ENCODE results near the gene HERC4. TPM values are rescaled to one million over a fixed set of nuclear protein-coding genes. Genes with fewer than 3 reads are reported as not detected.

Gene HERC4
- total RNA-seq, 1 experiment from 2014 or later = 16.2 TPM

DNA sequence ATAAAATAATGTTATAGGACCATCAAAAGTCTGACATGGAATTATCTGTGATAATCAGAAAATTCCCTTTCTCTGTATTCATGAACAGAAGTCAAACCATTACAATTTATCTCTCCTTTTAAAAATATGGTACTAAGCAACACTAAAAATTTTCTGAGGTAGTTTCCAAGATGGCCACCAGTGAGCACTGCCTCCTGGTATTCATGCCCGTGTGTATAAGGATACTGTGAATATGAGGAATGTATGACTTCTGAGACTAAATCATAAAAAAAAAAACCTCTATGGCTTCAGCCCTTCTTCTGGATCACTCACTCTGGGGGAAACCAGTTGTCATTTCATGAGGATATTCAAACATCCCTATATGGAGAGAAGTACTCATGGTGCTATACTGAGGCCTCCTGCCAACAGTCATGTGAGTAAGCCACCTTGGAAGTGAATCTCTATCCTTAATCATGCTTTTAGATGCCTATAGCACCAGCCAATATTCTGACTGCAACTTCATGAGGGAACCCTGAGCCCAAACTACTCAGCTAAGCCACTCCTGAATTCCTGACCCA is 149.6 kb downstream of the HERC4 start:
- no peaks in the 10 kb centered on the region for H3K36me3 ChIP-seq (replicated peaks; ENCODE audit: control insufficient read depth, insufficient read depth, low read length)

DNA sequence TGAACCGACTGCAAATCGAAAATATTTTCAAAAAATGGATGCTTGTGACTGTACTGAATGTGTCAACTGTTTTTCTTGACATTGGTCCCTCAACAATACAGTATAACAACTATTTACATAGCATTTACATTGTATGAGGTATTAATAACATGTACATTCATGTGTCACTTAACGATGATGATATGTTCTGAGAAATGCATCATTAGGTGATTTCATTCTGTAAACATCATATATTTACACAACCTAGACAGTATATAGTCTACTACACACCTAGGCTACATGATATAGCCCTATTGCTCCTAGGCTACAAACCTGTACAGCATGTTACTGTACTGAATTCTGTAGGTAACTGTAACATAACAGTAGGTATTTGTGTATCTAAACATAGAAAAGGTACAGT is 150.9 kb downstream of the HERC4 start:
- Histone ChIP-seq H3K4me3 (ENCODE audit: insufficient read depth, low read depth, low read length) (no peak overlapping the region), H3K27me3 (ENCODE audit: control insufficient read depth, insufficient read depth, low read length) (no peaks in the 10 kb centered on the region), H3K36me3 (replicated peaks; ENCODE audit: control insufficient read depth, insufficient read depth, low read length) (no peaks in the 10 kb centered on the region)
- DNase-seq = no peak

More for the DNA sequence above, 149.6 kb downstream of the HERC4 start:
- no peak overlapping the region for H3K4me3 ChIP-seq (ENCODE audit: insufficient read depth, low read depth, low read length)
- DNase-seq = no peak
- no peaks in the 10 kb centered on the region for H3K27me3 ChIP-seq (ENCODE audit: control insufficient read depth, insufficient read depth, low read length)

GRCh38 chr10:67923551-67923950 is 151.5 kb downstream of the HERC4 start:
- Histone ChIP-seq H3K4me3 (ENCODE audit: insufficient read depth, low read depth, low read length) (no peak overlapping the region), H3K36me3 (replicated peaks; ENCODE audit: control insufficient read depth, insufficient read depth, low read length) (peaks cover 2% of the 10 kb centered on the region), H3K27me3 (ENCODE audit: control insufficient read depth, insufficient read depth, low read length) (no peaks in the 10 kb centered on the region)
- no peak for DNase-seq

DNA sequence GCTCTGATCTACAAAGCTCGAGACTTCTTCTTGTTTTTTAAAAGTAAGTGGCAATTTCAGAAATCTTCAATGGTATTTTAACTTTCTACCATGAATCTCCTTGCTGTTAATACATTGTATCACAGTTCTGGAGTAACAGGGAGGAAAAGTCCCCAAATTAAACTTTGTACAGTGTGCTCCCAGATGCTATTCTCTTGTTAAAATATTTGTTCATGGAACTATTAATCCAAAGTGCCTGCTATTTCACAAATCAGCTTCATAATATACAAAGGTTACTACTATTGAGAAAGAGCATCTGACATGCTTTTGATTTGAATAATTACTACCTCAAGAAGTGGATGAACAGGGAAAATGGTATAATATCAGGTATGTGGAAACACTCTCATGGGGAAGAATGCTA is 154.0 kb downstream of the HERC4 start:
- DNase-seq = no peak
- Histone ChIP-seq H3K4me3 (ENCODE audit: insufficient read depth, low read depth, low read length) (no peak overlapping the region), H3K36me3 (replicated peaks; ENCODE audit: control insufficient read depth, insufficient read depth, low read length) (peaks cover 7% of the 10 kb centered on the region), H3K27me3 (ENCODE audit: control insufficient read depth, insufficient read depth, low read length) (no peaks in the 10 kb centered on the region)

- H3K27me3 ChIP-seq (ENCODE audit: control insufficient read depth, insufficient read depth, low read length) = no peaks in the 10 kb centered on the region
- DNase-seq = no peak
- H3K4me3 ChIP-seq (ENCODE audit: insufficient read depth, low read depth, low read length) = no peak overlapping the region
- peaks cover 18% of the 10 kb centered on the region for H3K36me3 ChIP-seq (replicated peaks; ENCODE audit: control insufficient read depth, insufficient read depth, low read length)
Observed at GRCh38 chr10:67917679-67918078, 157.4 kb downstream of the HERC4 start.

GRCh38 chr10:67917169-67917568 is 157.9 kb downstream of the HERC4 start:
- peaks cover 21% of the 10 kb centered on the region for H3K36me3 ChIP-seq (replicated peaks; ENCODE audit: control insufficient read depth, insufficient read depth, low read length)

DNA sequence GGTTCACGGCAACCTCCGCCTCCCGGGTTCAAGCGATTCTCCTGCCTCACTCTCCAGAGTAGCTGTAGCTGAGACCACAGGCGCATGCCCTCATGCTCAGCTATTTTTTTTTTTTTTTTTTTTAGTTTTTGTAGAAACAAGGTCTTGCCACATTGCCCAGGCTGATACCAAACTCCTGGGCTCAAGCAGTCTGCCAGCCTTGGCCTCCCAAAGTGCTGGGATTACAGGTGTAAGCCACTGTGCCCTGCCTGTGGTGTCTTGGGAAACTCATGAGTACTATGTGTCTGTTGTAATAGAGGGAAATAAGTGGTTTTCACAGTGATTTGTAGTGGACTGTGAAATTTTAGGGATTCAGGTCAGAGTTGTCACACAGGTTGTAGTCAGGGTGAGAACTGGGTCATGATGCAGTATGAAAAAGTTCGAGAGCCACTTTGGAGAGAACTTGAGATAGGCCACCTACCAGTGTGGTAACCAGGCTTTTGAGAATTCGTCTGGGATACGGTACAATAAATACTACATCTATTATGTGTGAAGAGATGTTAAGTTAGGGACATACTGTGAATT is 160.2 kb downstream of the HERC4 start:
- Histone ChIP-seq H3K4me3 (ENCODE audit: insufficient read depth, low read depth, low read length) (no peak overlapping the region), H3K36me3 (replicated peaks; ENCODE audit: control insufficient read depth, insufficient read depth, low read length) (peaks cover 27% of the 10 kb centered on the region), H3K27me3 (ENCODE audit: control insufficient read depth, insufficient read depth, low read length) (no peaks in the 10 kb centered on the region)
- DNase-seq = no peak

More at GRCh38 chr10:67917169-67917568, 157.9 kb downstream of the HERC4 start:
- no peaks in the 10 kb centered on the region for H3K27me3 ChIP-seq (ENCODE audit: control insufficient read depth, insufficient read depth, low read length)
- H3K4me3 ChIP-seq (ENCODE audit: insufficient read depth, low read depth, low read length) = no peak overlapping the region
- no peak for DNase-seq

- no peak for DNase-seq
- Histone ChIP-seq H3K27me3 (ENCODE audit: control insufficient read depth, insufficient read depth, low read length) (no peaks in the 10 kb centered on the region), H3K36me3 (replicated peaks; ENCODE audit: control insufficient read depth, insufficient read depth, low read length) (peaks cover 35% of the 10 kb centered on the region)
Observed at GRCh38 chr10:67912331-67912946, 162.6 kb downstream of the HERC4 start.

DNA sequence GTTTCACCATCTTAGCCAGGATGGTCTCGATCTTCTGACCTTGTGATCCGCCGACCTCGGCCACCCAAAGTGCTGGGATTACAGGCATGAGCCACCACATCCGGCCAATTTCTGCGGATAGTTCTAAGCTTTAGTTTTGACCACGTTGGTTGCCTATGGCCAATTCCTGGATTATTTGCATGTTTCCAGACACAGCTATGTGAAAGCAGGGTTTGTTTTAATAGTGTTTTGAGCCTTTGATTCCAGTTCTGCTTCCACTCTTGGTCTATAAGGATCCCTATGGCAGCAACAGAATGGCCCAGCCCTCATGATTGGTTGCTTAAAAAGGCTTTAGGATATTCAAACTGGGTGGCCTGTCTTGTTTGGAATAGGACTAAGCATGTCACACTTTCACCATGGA is 171.5 kb downstream of the HERC4 start:
- H3K4me3 ChIP-seq (ENCODE audit: insufficient read depth, low read depth, low read length) = no peak overlapping the region
- peaks cover 22% of the 10 kb centered on the region for H3K36me3 ChIP-seq (replicated peaks; ENCODE audit: control insufficient read depth, insufficient read depth, low read length)
- H3K27me3 ChIP-seq (ENCODE audit: control insufficient read depth, insufficient read depth, low read length) = no peaks in the 10 kb centered on the region
- no peak for DNase-seq

More at GRCh38 chr10:67912331-67912946, 162.6 kb downstream of the HERC4 start:
- H3K4me3 ChIP-seq (ENCODE audit: insufficient read depth, low read depth, low read length) = no peak overlapping the region

DNA sequence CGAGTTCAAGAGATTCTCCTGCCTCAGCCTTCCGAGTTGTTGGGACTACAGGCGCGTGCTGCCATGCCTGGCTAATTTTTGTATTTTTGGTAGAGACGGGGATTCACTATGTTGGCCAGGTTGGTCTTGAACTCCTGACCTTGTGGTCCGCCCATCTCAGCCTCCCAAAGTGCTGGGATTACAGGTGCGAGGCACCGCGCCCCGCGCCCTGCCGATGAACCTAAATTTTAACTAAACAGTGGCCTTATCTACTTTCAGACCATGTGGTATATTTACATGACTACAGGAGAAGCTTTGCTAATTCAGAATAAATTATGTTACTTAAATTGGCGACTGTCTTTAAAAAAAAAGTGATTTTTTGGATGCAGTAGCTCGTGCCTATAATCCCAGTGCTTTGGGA is 181.4 kb downstream of the HERC4 start:
- no peak for DNase-seq
- Histone ChIP-seq H3K36me3 (replicated peaks; ENCODE audit: control insufficient read depth, insufficient read depth, low read length) (peaks cover 52% of the 10 kb centered on the region), H3K4me3 (ENCODE audit: insufficient read depth, low read depth, low read length) (no peak overlapping the region), H3K27me3 (ENCODE audit: control insufficient read depth, insufficient read depth, low read length) (no peaks in the 10 kb centered on the region)

- peak; percentile 91 for DNase-seq
- H3K36me3 ChIP-seq (replicated peaks; ENCODE audit: control insufficient read depth, insufficient read depth, low read length) = peaks cover 18% of the 10 kb centered on the region
- no peaks in the 10 kb centered on the region for H3K27me3 ChIP-seq (ENCODE audit: control insufficient read depth, insufficient read depth, low read length)
- H3K4me3 ChIP-seq (ENCODE audit: insufficient read depth, low read depth, low read length) = peak overlapping the region; percentile 82
Observed at GRCh38 chr10:67884842-67885670, 190.0 kb downstream of the HERC4 start.

DNA sequence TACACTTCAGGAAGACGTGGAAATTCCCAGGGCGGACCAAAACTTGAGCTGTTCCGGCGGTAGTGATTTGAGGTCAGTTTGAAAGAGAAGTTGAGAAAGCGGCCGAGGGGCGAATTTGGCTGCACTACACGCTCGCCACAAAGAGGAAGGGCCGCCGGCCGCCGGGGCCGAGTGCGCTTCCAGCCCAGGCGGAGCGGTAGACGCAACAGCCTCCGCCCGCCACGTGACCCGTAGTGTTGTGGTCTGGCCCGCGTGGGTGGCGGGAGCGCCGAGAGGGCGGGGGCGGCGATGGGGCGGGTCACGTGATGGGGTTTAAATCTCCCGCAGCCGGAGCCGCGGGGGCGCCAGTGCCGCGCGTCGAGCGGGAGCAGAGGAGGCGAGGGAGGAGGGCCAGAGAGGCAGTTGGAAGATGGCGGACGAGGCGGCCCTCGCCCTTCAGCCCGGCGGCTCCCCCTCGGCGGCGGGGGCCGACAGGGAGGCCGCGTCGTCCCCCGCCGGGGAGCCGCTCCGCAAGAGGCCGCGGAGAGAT is 190.7 kb downstream of the HERC4 start, which contains the start of gene SIRT1:
Gene SIRT1 (plus strand): TSS at position 344 of the 529 bp plus-strand sequence. CDS start 66 bp downstream, at position 410.
- DNase-seq = peak; percentile 97
- Histone ChIP-seq H3K27me3 (ENCODE audit: control insufficient read depth, insufficient read depth, low read length) (no peaks in the 10 kb centered on the region), H3K4me3 (ENCODE audit: insufficient read depth, low read depth, low read length) (peak within 1 kb of the TSS; percentile 82), H3K36me3 (replicated peaks; ENCODE audit: control insufficient read depth, insufficient read depth, low read length) (peaks cover 13% of the 10 kb centered on the region)

GRCh38 chr10:67883710-67884312 is 191.3 kb downstream of the HERC4 start:
- Histone ChIP-seq H3K36me3 (replicated peaks; ENCODE audit: control insufficient read depth, insufficient read depth, low read length) (peaks cover 9% of the 10 kb centered on the region), H3K4me3 (ENCODE audit: insufficient read depth, low read depth, low read length) (peak overlapping the region; percentile 82), H3K27me3 (ENCODE audit: control insufficient read depth, insufficient read depth, low read length) (no peaks in the 10 kb centered on the region)
- no peak for DNase-seq

GRCh38 chr10:67878133-67878532 is 196.9 kb downstream of the HERC4 start:
- Histone ChIP-seq H3K4me3 (ENCODE audit: insufficient read depth, low read depth, low read length) (no peak overlapping the region), H3K27me3 (ENCODE audit: control insufficient read depth, insufficient read depth, low read length) (no peaks in the 10 kb centered on the region), H3K36me3 (replicated peaks; ENCODE audit: control insufficient read depth, insufficient read depth, low read length) (no peaks in the 10 kb centered on the region)
- no peak for DNase-seq
